ENCODE data around the gene NAA40.
A peak's percentile ranks its signal among the peaks of the same experiment; 100 is the strongest.

Gene NAA40

DNA sequence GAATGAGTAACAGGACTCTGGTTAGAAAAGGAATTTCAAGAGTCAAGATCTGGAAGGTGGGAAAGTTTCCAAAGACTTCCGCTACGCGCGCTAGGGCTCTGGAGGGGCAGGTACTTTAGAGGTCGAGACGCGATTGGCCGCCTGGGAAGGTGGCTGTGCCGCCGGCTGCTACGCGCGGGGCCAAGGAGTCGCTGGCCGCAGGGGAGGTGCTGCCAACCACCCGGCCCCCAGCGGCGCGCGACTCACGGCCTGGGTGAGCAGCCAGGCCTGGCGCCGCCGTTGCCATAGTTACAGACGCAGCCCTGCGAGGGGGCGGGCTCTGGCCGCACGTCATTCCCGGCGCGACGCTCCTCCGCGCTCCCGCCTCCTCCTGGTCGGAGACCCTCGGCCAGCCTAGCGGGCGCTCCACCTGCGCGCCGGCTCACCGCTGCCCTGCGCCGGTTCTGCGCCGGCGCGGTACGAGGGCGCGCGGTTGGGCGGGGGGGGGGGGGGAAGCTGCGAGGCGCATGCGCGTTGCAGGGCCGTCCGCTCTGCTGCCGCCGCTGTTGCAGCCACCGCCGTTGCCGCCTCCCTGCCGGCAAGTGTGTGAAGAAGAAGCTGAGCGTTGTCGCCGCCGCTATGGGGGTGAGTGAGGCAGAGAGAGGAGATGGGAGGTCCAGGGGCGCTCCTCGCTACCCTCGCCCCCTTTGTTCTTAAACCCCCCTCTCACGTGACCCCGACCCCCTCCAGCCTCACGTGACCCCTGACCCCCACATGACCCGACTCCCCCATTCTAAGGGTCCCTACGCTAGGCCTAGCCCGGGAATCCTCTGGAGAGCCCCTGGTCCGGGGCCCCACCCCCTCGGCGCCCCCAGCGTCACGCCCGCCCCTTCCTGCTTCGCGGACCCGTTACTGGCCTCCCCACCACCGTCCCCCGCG is at the start of gene NAA40:
Gene NAA40, plus strand, starts transcription at position 524 of the 918 bp plus-strand sequence. Its CDS starts 95 bp downstream, at position 619.
- peak; percentile 100 for DNase-seq (ENCODE audit: low read depth, low spot score)

DNA sequence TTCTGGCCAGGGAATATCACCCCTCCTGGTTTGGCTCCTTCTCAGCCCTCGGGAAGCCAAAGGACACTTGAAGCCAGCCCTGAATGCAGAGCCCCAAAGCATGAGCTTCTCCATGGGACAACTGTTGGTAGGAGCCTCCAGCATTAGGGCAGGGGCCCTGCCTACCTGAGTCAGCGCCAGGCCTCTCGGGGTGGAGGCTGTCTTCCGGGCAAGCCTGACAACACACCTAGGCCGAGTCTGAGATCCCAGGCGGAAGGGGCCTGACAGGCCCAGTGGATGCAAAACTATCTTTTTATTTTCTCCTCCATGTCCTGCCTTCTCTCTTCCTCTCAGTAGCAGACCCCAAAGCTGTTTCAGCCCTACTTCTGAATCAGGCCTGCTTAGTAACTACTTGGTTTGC is 49.5 kb upstream of the NAA40 start:
- DNase-seq (ENCODE audit: low read depth, low spot score), result no peak

DNA sequence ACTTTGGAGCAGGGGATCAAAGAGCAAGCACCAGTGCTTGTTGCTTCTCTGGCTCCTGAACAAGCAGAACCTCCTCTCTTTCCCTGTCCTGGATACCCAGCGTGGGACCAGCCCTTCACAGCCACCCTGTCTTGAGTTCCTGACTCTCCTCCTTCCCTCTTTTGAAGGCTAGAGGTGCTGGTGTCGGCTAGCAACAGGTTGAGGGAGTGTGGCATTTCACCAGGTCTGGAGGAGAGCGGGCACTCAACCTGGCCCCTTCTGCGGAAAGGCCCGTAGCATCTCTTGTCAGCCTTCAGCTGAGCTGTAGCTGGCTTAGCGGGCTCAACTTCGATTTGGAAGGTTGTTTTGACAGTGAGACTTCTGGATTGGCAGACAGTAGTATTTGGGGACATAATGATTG is 48.4 kb upstream of the NAA40 start:
- DNase-seq (ENCODE audit: low read depth, low spot score), result no peak

DNA sequence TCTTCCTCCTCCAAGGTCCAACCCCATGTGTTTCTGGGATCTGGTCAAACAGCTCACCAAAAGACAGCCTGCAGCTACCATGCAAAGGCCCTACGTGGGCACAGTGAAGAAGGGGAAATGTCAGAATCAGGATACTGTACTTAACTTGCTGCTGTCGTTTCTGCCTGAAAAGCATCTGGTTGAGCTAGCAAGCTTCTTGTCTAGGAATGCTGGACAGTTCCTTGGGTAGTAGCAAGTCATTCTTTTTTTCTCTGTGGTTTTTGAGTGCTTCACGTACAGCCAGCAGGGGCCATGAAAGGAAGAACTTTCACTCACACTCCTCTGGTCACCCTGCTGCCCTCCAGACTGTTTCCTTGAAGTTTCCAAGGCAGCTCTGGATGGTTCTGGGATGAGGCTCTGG is 46.6 kb upstream of the NAA40 start:
- no peak for DNase-seq (ENCODE audit: low read depth, low spot score)

DNA sequence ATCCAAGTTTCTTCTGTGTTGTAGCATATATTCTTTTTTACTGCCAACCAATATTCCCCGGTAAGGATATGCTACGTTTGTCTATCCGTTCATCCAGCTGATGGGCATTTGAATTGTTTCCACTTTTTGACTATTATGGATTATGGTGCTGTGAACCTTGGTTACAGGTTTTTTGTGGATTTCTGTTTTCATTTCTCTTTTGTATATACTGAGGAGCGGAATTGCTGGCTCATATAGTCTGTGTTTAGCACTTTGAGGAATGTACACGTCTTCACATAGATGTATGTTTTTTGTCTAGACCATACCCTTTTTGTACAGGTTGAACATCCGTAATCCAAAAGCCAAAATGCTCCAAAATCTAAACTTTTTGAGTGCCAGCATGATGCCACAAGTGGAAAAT is 45.4 kb upstream of the NAA40 start:
- DNase-seq (ENCODE audit: low read depth, low spot score), result no peak

DNA sequence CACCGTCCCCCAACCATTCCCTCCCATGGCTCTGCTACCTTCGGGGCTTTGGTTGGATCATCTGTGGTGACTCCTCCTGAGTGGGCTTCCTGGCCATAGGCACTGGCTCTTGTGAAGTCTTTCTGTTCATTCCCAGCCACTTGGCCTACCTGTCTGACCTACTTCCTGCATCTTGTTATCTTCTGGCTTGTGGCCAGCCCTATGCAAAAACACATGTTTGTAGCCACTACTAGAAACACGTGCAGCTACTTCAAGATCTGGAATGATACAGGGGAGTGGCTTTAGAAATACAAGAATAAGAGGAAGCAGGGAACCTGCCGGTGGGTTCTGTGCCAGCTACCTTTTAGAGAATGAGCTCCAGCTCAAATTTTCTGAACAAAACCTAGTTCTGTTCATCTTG is 42.7 kb upstream of the NAA40 start:
- DNase-seq (ENCODE audit: low read depth, low spot score), result no peak

DNA sequence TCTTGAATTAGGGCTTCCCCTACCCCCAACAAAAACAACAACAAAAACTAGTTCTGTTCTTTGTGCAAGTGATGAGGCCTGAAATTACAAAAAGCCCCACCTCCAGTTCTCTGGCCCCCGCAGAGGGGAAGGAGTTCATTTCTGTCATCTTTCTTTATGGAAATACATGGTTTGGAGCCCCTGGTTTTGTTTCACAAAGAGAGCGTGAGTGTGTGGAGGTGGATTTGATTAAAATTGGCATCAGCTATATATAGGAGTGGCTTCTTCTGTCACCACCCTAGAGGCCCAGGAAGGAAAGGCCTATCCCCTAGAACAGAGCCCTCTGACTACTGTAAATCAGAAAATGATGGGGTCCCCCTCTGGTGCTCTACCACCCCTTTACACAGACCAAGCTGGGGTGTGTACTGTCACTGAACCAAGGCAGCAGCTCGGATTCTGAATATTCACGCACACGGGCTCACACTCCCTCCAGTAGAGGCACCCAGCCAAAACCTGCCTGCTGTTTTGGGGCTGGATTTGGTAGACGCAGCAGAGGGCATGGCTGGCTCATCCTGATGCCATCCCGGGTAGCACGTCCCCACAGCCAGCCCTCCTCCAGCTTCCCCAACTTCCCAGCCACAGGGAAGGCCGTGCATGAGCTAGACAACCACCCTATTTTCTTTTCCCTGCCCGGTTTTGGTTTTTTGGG is 41.2 kb upstream of the NAA40 start:
- DNase-seq (ENCODE audit: low read depth, low spot score), result no peak

DNA sequence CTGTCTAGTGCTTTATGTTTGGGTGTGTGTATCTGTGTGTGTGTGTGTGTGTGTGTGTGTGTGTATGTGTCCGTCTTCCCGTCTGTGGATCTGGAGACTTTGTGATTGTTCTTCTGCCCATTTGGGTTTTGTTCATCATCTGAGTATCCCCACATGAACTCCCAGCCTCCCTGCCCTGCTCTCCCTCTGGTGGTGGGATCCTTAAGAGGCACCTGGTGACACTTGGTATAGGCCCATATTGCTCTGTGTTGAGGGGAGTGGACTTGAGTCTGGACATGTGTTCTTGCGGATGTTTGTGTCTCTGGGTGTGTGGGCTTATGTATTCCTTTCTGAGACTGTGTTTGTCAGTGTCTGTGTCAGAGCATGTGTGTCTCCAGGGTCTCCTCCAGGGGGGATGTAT is 37.1 kb upstream of the NAA40 start:
- DNase-seq (ENCODE audit: low read depth, low spot score), result no peak

DNA sequence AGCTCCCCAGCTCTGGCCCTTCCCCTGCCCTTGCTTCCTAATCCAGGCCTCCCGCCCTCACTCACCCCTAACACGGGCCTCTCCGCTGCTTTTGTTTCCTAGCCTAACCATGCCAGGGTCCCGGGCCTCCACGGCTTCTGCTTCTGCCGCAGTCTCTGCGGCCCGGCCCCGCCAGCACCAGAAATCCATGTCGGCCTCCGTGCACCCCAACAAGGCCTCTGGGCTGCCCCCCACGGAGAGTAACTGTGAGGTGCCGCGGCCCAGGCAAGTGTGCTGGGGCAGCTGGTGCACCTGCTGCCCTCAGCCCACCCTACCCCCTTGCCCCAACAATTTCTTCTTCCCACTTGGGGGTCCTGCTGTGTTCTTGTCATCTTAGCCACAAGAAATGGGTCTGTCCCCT is 34.9 kb upstream of the NAA40 start:
- no peak for DNase-seq (ENCODE audit: low read depth, low spot score)

DNA sequence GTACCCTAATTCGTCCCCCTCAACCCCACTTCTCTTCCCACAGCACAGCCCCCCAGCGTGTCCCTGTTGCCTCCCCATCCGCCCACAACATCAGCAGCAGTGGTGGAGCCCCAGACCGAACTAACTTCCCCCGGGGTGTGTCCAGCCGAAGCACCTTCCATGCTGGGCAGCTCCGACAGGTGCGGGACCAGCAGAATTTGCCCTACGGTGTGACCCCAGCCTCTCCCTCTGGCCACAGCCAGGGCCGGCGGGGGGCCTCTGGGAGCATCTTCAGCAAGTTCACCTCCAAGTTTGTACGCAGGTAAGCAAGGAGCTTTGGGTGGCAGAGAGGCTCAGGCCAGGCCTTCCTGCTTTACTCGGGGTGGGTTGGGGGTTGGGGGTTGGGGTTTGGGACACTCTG is 34.1 kb upstream of the NAA40 start:
- no peak for DNase-seq (ENCODE audit: low read depth, low spot score)

DNA sequence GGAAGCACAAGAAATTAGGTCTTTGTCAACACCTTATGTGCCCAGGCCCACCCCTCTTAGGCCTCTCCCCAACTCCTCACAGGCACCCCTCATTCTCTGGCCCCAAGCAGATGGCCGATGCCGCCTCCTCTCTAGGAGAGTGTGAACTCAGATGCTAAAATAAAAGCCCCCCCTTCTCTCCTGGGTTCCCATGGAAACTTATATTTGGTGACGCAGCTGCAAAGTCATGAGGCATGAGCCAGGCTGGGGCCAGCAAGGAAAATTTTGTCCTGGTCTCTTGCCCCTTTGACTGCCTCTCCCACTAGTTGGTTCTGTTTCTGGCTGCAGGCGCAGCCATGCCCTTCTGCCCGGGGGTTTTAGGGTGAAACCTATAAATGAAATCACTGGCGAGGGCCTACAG is 33.6 kb upstream of the NAA40 start:
- no peak for DNase-seq (ENCODE audit: low read depth, low spot score)

DNA sequence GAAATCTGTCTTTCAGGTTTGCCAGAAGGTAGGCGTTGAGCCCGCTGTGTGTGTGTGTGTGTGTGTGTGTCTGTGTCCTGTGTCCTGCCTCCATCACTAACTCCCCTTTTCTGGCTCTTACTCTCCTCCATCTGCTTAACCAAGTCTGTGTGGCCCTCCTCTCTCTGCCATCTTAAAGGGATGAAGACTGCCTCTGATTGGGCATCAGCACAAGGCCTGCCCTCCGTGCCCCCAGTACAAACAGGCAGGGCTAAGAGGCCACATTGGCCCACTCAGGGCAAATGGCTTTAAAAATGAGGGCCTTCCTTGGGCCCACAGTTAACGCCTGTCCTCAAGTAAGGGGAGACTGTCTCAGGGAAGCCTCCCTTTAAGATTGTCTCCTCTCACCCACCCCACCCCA is 32.7 kb upstream of the NAA40 start:
- no peak for DNase-seq (ENCODE audit: low read depth, low spot score)

DNA sequence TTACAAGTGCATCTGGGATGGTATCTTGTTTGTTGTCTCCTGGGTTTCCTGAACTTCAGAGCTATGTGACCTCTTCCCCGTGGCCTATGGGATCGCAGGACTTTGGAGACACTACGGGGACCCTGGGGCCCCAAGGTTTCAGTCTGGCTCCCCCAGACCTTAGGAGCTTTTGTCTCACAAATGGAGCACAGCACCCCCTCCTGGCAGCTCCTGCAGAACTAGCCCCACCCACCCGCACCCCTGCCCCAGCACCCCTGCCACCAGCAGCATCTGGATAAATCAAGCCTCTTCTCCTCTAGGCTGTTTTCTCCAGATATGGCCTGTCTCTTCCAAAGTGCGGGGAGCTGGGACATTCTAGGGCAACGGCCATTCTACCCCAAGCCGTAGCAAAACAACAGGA is 32.2 kb upstream of the NAA40 start:
- DNase-seq (ENCODE audit: low read depth, low spot score), result no peak

DNA sequence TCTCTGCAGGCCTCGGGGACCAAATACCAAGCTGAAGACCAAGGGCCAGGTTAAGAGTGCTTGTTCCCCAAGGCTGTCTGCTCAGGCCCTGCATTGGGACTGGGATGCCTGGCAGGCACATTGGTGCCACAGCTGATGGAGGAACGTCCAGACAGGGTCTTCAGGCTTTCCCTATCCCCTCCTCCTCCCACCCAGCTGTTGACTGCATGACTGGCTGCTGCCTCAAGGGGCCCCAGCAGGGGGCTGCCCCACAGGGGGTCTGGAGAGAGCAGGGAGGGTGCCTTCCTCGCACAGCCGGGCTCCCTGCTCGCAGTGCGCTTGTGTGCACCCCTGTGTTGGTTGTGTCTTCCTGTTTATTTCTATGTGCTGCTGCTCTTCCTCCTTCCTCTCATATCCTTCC is 31.7 kb upstream of the NAA40 start:
- DNase-seq (ENCODE audit: low read depth, low spot score), result no peak

DNA sequence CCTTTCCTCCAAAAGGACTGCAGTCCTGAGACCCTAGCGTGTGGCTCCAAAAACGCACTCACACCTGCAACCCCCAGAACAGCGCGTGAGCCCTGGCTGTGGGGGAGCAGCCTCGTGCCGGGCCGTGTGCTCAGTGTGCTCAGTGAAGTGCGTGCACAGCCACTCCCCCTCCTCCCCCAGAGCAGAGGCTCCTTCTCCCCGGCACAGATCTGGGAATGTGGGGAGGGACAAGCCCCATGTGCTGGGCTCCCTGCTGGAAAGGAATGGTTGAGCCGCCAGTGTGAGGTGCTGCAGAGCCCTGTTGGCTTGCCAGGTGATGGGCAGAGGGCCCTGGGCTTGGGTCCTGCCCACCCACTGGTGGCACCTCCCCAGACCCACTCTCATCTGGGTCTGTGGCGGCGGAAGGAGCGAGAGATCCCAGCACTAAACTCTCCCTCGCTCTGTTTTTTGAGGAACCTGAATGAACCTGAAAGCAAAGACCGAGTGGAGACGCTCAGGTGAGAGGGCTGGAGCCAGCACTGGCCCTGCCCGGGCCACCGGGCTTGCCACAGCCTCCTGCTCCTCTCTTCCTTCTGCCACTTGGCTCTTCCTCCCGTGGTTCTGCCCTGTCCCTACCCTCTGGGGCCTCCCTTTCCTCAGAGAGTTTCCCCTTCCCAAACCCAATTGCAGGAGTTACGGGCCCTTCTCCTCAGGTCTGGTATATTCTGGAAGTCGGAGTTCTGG is 30.8 kb upstream of the NAA40 start:
- peak; percentile 56 for DNase-seq (ENCODE audit: low read depth, low spot score)

DNA sequence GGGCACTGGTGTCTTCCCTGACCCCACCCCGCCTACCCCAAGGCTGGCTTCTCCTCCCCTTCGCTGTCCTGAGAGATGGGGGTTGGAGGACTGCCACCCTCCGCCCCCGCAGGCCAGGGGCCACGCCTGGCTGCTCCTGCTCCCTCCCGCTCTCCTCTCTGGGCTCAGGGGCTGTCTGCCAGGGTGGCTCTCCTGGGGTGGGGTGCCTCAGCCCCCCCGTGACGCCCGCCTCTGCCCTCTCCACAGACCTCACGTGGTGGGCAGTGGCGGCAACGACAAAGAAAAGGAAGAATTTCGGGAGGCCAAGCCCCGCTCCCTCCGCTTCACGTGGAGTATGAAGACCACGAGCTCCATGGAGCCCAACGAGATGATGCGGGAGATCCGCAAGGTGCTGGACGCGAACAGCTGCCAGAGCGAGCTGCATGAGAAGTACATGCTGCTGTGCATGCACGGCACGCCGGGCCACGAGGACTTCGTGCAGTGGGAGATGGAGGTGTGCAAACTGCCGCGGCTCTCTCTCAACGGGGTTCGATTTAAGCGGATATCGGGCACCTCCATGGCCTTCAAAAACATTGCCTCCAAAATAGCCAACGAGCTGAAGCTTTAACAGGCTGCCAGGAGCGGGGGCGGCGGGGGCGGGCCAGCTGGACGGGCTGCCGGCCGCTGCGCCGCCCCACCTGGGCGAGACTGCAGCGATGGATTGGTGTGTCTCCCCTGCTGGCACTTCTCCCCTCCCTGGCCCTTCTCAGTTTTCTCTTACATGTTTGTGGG is 30.0 kb upstream of the NAA40 start:
- DNase-seq (ENCODE audit: low read depth, low spot score), result no peak

DNA sequence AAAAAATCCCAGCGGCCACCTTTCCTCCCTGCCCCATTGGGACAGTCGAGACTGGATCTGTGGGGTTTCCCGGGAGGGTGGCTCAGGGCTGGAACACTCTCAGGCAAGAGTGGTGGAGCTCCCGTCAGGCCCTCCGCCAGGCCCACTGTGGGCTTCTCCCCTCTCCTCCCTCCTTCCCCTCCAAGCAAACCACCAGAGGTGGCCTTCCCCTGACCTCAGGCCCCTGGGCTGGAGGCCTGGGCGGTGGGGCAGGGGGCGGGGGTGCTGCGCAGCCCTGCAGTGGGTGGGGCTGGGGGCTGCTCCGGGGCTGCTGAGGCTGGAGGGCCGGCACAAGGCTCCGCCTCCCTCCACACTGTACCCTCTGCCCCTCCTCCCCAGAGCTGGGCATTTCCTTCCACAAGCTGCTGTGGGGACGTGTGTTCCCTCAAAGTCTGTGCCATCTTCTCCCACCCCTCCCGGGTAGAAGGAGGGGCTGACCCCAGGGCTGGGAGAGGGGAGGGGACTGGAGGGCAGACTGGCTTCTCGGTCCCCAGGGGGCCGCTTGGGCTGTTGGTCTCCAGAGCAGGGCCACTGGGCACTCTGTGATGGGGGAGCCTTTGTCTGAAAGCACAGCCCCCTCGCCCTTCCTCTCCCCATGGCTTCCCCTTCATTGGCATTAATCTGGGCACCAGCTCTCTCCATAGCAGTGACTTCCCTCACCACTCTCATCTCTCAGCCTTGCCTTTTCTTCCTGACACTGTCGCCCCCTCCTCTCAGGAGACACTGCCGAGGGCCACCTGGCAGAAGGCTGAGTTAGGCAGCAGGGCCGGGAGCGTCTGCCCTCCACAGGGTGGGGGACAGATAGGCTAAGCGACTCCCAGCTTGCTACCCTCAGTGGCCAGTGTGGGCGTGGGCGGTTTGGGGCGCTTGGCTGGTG is 29.0 kb upstream of the NAA40 start:
- peak; percentile 72 for DNase-seq (ENCODE audit: low read depth, low spot score)

DNA sequence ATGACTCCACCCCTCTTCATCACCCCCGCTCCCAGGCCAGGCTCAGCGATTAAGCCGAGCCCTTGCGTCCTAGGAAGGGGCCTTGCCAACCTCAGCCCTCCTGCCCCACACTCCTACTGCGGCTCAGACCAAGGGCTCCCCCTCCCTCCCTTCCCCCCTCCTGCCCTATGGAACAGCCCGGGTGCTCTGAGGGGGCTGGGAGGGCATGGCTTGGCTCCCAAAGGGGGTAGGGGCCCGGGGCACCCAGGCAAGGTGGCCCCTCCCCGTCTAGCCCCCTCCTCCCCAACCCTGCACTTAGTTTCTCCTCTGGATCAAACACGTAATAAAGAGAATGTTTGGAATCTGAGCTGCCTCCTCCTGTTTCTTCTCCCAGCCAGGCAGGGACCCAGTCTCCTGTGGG is 28.1 kb upstream of the NAA40 start:
- no peak for DNase-seq (ENCODE audit: low read depth, low spot score)

DNA sequence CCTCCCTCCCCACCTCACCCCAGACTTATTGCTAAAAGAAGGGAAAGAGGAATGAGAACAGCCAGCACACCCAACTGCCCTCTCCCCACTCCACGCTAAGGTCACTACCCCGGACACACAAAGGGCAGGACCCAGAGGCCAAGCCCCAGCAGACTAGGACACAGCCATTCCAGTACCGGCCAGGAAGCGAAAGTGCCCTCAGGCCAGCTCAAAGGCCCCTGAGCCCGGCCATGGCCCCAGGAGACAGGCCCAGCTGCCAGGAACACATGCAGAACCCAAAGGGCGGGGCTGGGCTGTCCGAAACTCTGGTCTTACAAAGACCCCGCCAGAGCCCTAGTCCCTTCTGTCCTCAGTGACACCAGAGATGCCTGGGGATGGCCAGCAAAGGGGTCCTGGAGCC is 27.4 kb upstream of the NAA40 start:
- DNase-seq (ENCODE audit: low read depth, low spot score), result peak; percentile 80

DNA sequence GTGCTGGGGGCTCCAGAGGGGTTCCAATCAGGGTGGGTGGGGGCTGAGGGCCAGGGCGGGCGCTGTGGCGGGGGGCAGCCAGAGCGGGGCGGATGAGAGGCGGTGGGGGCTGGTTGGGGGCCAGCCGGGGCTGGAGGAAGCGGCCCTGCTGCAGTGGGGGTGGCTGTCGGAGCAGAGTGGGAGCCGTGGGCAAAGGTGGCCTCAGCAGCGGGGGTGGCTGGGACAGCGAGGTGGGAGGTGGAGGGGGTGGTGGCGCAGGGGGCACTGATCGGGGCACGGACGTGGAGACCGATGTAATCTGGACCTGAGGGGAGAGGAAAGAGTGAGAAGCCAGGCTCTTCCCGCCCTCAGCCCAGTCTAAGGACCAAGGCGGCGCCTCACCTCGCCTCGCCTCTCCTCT is 26.9 kb upstream of the NAA40 start:
- no peak for DNase-seq (ENCODE audit: low read depth, low spot score)

DNA sequence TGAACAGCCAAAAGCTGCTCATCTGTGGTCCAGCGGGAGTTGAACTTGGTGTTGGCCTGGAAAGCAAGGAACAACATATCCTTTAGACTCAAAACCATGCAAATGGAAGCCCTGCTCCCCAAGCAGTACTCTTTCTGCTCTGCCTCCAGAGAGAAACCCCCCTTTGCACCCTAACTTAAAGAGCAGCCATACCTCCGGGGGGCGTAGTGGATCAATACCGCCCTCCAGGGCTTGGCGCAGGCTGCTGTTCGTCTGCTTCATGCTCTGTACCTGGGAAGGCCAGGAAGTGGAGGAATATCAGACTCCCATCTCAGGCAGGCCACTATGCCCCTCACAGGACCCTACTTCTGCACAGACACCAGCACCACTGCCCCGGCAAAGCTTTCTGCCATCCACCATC is 26.1 kb upstream of the NAA40 start:
- no peak for DNase-seq (ENCODE audit: low read depth, low spot score)
